ENCODE measurements around the gene NOTCH1. TPM values are rescaled to one million over a fixed set of nuclear protein-coding genes. Genes with fewer than 3 reads are reported as not detected.

The NOTCH1 gene
- total and polyA plus RNA-seq, 8 donors, result 1.4 to 338 (median 19.1) TPM

DNA sequence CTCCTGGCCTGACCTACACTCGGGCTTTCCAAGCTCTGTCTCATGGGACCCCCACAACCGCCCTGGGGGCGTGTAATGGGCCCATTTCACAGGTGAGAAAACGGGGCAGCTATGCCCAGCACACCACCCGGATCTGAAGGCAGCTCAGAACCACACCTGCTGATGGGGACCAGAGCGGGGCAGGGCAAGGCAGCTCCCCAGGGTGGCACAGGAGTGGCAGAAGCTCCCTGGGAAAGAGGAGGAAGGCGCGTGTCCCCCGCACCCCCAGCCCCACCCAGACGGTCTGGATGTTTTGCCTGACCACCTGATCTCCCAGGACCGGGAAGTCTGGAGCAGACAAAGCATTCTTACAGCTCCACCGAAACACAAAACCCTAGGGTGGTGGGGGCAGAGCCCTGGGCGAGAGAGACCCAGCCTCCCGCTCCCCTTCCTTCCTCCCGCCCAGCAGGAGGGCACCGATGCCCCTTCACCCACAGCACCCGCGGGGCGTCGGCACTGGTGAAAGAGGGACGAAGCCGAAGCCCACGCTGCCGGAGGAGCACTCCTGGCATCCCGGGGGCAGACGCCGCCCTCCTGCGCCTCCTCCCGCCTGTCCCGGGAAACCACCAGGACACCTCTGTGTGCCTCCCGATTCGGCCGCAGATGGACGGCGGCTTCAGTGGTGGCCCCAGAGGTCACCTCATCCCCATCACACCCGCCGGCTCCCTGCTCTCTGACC, 14.5 kb downstream of the NOTCH1 start:
- Histone ChIP-seq H3K36me3 (peaks cover 0 to 9% (median 1%) of the 10 kb centered on the region in 4 donors), H3K4me3 (peak overlapping the region in 1 of 4 donors; percentile 6), H3K27me3 (no peaks in the 10 kb centered on the region), H3K9me3 (no peaks in the 10 kb centered on the region), H3K4me1 (peaks cover 78 to 97% (median 89%) of the 10 kb centered on the region in 4 donors), H3K27ac (peak overlapping the region in 4 of 5 donors; percentile 30 to 82 (median 42))
- TF ChIP-seq POLR2AphosphoS5 (IDR thresholded peaks at IDR 0.05) (no peak), POLR2A (IDR thresholded peaks at IDR 0.05) (no peak)
- 81 to 89% (median 84%) methylated on average over 11 to 37 of the region's 37 CpGs for WGBS, 5 donors
- no peak for DNase-seq
- intact Hi-C loops (cut with DNase I; ENCODE audit: low total_unique reads), result no loop called here

DNA sequence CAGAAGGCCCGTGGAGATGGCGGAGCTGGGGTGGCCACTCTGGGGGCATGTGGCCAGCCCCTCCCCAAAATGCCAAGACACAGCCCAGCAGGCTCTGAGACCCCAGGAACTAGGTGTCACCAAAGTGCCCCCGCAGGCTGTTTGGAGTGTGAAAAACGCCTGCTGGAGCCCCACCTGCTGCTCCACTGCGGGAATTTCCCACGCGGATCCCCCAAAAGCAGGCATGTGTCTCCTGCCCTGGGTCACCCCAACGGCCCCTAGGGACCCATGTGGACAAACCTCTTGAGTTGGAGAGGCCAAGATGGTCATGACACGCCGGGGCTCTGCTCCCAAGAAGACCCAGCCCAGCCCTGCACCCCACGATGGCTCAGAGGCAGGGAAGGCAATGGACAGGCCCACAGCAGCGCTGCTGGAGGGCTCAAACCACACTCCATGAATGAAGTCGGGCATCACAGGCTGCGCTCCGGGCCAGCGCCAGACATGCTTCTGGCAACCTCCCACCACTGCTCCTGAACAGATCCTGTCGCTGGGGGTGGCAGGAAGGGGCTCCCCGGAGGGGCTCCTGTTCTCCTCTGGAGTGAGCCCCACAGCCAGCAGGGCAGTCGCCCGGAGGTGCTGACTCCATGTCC, 15.3 kb downstream of the NOTCH1 start:
- Histone ChIP-seq H3K27ac (peak overlapping the region in 2 of 5 donors; percentile 39 to 82), H3K36me3 (peaks cover 0 to 9% (median 0%) of the 10 kb centered on the region in 4 donors), H3K27me3 (no peaks in the 10 kb centered on the region), H3K4me1 (peaks cover 83 to 98% (median 91%) of the 10 kb centered on the region in 4 donors), H3K9me3 (no peaks in the 10 kb centered on the region), H3K4me3 (peak overlapping the region in 1 of 4 donors; percentile 6)
- TF ChIP-seq POLR2AphosphoS5 (IDR thresholded peaks at IDR 0.05) (no peak), POLR2A (IDR thresholded peaks at IDR 0.05) (no peak), EP300 (IDR thresholded peaks at IDR 0.05) (no peak)
- TF ChIP-seq, protein P1, sequence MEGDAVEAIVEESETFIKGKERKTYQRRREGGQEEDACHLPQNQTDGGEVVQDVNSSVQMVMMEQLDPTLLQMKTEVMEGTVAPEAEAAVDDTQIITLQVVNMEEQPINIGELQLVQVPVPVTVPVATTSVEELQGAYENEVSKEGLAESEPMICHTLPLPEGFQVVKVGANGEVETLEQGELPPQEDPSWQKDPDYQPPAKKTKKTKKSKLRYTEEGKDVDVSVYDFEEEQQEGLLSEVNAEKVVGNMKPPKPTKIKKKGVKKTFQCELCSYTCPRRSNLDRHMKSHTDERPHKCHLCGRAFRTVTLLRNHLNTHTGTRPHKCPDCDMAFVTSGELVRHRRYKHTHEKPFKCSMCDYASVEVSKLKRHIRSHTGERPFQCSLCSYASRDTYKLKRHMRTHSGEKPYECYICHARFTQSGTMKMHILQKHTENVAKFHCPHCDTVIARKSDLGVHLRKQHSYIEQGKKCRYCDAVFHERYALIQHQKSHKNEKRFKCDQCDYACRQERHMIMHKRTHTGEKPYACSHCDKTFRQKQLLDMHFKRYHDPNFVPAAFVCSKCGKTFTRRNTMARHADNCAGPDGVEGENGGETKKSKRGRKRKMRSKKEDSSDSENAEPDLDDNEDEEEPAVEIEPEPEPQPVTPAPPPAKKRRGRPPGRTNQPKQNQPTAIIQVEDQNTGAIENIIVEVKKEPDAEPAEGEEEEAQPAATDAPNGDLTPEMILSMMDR (IDR thresholded peaks at IDR 0.05), result no peak
- 54 to 76% (median 71%) methylated on average over 9 to 20 of the region's 20 CpGs for WGBS, 5 donors
- DNase-seq, result no peak
- intact Hi-C loops (cut with DNase I; ENCODE audit: low total_unique reads), result no loop called here

DNA sequence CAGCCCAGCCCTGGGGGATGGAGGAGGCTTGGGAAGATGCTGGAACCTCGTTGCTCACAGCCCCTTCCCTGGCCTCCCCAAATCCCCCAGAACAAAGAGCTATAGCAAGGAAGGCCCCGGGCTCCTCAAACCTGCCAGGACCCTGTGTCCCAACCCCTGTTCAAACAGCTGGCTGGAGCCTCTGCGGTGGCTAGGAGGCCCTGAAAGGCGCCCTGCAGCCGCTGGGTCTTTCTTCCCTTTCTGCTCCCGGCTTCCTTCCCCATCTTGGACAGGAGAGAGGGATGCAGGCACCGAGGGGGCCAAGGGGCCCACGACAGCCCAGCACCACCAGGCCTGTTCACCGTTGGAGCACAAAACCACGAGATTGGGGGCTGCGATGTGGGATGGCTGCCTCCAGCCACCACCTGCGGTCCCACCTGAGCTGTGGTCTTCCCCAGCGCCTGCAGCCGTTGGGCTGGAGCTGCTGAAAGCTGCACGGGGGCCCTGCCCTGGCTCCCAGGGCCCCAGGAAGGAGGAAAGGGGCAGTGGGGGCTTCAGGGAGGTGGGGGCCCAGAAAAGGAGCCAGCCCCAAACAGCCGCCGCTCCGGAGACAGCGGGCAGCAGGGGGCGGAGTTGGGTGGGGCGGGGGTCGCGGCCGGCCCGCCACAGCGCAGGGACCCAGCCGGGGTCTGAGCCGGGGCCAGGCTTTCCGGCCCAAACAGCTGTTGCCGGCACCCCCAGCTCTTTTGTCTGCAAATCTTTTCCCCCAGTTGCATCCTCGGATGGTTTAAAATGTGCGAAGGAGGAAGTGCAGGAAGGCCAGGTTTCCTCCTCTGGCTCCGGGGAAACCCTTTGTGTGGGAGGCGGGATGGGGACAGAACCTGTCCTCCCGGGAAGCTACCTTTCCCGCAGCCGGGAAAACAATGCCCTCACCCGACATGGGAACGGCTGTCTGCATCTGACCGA, 16.1 kb downstream of the NOTCH1 start:
- Histone ChIP-seq H3K4me3 (peak overlapping the region in 1 of 4 donors; percentile 1), H3K9me3 (no peaks in the 10 kb centered on the region), H3K27ac (peak overlapping the region in 3 of 5 donors; percentile 23 to 82 (median 39)), H3K27me3 (no peaks in the 10 kb centered on the region), H3K4me1 (peaks cover 84 to 99% (median 93%) of the 10 kb centered on the region in 4 donors), H3K36me3 (peaks cover 0 to 9% (median 0%) of the 10 kb centered on the region in 4 donors)
- peak in 1 of 2 donors; percentile 60 for DNase-seq
- TF ChIP-seq POLR2AphosphoS5 (IDR thresholded peaks at IDR 0.05) (no peak), POLR2A (IDR thresholded peaks at IDR 0.05) (no peak)
- intact Hi-C loops (cut with DNase I; ENCODE audit: low total_unique reads), result no loop called here
- WGBS, 5 donors, result 58 to 74% (median 68%) methylated on average over 17 to 40 of the region's 40 CpGs

DNA sequence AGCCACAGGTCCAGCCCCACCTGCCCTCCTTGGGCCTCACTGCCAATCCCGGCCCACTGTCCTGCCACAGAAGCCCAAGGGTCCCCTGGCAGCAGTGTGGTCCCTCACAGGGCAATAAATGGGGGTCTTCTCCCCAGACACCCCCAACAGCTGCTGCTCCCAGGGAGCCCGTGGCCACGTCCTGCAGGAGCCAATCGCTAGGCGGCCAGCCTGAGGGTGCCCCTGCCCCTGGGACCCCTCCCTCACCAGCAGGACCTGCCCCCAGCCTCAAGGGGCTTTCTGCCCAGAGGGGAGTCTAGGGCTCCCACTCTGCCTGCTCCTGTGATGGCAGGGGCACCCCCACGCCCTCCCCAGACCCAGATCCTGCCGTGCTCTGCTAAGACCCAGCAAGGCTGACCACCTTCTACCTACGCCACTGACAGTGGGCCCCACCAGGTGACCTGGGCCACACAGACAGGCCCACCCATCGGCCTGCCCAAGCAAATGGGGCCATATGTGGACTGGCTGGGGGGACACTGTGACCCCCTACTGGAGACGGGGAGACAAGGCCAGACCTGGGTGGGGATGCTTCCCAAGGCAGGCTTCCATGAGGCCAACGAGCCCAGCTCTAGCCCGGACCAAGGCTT, 17.0 kb downstream of the NOTCH1 start:
- Histone ChIP-seq H3K4me3 (peak overlapping the region in 1 of 4 donors; percentile 1), H3K36me3 (peaks cover 0 to 7% (median under 1%) of the 10 kb centered on the region in 4 donors), H3K4me1 (peaks cover 76 to 96% (median 84%) of the 10 kb centered on the region in 4 donors), H3K27me3 (no peaks in the 10 kb centered on the region), H3K9me3 (no peaks in the 10 kb centered on the region), H3K27ac (peak overlapping the region in 2 of 5 donors; percentile 20 to 82)
- intact Hi-C loops (cut with DNase I; ENCODE audit: low total_unique reads), result no loop called here
- DNase-seq, result no peak
- TF ChIP-seq POLR2AphosphoS5 (IDR thresholded peaks at IDR 0.05), result no peak
- TF ChIP-seq EP300 (IDR thresholded peaks at IDR 0.05), result no peak
- TF ChIP-seq, protein P1 (IDR thresholded peaks at IDR 0.05), result no peak
- no peak for TF ChIP-seq POLR2A (IDR thresholded peaks at IDR 0.05)
- 83 to 93% (median 89%) methylated on average over 8 to 12 of the region's 12 CpGs for WGBS, 5 donors
